ENCODE measurements around the gene HERC2.

GRCh38 chr15:28273468-28273867 is 48.5 kb downstream of the HERC2 start:
- TF ChIP-seq POLR2AphosphoS5 (IDR thresholded peaks at IDR 0.05) (no peak), CTCF (IDR thresholded peaks at IDR 0.05) (no peak), POLR2A (IDR thresholded peaks at IDR 0.05) (no peak), EP300 (IDR thresholded peaks at IDR 0.05) (no peak)

Measured in sigmoid colon (tissue), 4 donors.